Measurements from ENCODE around the gene CNTNAP5. TPM values are rescaled to one million over a fixed set of nuclear protein-coding genes. Genes with fewer than 3 reads are reported as not detected.

CNTNAP5 gene
- total RNA-seq, 2 experiments from 2014 or later = not detected

DNA sequence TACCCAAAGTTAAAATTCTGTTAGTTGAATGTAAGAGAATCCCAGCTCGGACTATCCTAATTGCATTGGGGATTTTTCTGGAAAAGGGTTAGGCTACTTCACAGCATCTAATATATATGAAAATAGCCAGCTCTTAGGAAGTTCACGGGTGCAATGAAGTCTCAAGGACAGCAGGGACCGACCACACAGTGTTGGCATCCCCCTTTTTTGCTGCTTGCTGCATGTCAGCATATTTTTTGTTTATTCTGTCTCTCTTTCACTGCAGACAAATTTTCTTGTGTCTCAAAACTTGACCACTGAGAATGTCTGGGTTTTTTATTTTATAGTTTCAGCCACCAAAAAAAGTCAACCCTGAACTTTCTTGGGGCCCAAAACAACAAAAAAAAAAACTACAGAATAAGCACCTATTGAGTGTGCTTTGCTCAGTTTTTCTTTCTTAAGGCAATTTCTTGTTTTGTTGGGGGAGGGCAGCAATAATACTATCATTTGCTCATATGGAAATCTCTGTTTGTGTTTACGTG is 535.6 kb downstream of the CNTNAP5 start:
- ChIA-PET CTCF (no interaction called here), POLR2A (no interaction called here)
- Mint-ChIP-seq H3K36me3 (ENCODE audit: low read depth) (no peaks in the 10 kb centered on the region), H3K27me3 (no peaks in the 10 kb centered on the region), H3K9me3 (peaks cover 4% of the 10 kb centered on the region), H3K4me1 (ENCODE audit: low read depth) (no peaks in the 10 kb centered on the region), H3K27ac (no peak overlapping the region), H3K4me3 (no peak overlapping the region)
- H3K27me3 ChIP-seq (ENCODE audit: control insufficient read depth in 1 of 2, insufficient read depth in 2 of 2, low read length in 2 of 2) = no peaks in the 10 kb centered on the region
- no peak for DNase-seq
- no peaks in the 10 kb centered on the region for H3K36me3 ChIP-seq (ENCODE audit: insufficient read depth, low read length)
- TF ChIP-seq, protein P1, sequence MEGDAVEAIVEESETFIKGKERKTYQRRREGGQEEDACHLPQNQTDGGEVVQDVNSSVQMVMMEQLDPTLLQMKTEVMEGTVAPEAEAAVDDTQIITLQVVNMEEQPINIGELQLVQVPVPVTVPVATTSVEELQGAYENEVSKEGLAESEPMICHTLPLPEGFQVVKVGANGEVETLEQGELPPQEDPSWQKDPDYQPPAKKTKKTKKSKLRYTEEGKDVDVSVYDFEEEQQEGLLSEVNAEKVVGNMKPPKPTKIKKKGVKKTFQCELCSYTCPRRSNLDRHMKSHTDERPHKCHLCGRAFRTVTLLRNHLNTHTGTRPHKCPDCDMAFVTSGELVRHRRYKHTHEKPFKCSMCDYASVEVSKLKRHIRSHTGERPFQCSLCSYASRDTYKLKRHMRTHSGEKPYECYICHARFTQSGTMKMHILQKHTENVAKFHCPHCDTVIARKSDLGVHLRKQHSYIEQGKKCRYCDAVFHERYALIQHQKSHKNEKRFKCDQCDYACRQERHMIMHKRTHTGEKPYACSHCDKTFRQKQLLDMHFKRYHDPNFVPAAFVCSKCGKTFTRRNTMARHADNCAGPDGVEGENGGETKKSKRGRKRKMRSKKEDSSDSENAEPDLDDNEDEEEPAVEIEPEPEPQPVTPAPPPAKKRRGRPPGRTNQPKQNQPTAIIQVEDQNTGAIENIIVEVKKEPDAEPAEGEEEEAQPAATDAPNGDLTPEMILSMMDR (IDR thresholded peaks at IDR 0.05) = no peak
- H3K27ac ChIP-seq (ENCODE audit: low read depth in 1 of 2, low read length in 2 of 2) = no peak overlapping the region
- H3K9me3 ChIP-seq (ENCODE audit: control insufficient read depth in 1 of 2, insufficient read depth in 1 of 2, low read length in 2 of 2) = peaks cover 0 to 4% of the 10 kb centered on the region in 2 experiments
- H3K4me1 ChIP-seq (ENCODE audit: insufficient read depth, low read length) = no peaks in the 10 kb centered on the region
- H3K4me3 ChIP-seq (ENCODE audit: low read length) = no peak overlapping the region
- intact Hi-C loops (cut with DNase I, micrococcal nuclease) = no loop called here
- no peak for ATAC-seq (ENCODE audit: poor library complexity)

GRCh38 chr2:124561486-124561885 is 536.4 kb downstream of the CNTNAP5 start:
- Histone ChIP-seq H3K9me3 (ENCODE audit: control insufficient read depth in 1 of 2, insufficient read depth in 1 of 2, low read length in 2 of 2) (peaks cover 0 to 4% of the 10 kb centered on the region in 2 experiments), H3K27me3 (ENCODE audit: control insufficient read depth in 1 of 2, insufficient read depth in 2 of 2, low read length in 2 of 2) (no peaks in the 10 kb centered on the region), H3K36me3 (ENCODE audit: insufficient read depth, low read length) (no peaks in the 10 kb centered on the region), H3K4me1 (ENCODE audit: insufficient read depth, low read length) (no peaks in the 10 kb centered on the region), H3K4me3 (ENCODE audit: low read length) (no peak overlapping the region), H3K27ac (ENCODE audit: low read depth in 1 of 2, low read length in 2 of 2) (no peak overlapping the region)
- Mint-ChIP-seq H3K4me3 (no peak overlapping the region), H3K9me3 (peaks cover 4% of the 10 kb centered on the region), H3K36me3 (ENCODE audit: low read depth) (no peaks in the 10 kb centered on the region), H3K4me1 (ENCODE audit: low read depth) (no peaks in the 10 kb centered on the region), H3K27me3 (no peaks in the 10 kb centered on the region), H3K27ac (no peak overlapping the region)
- intact Hi-C loops (cut with DNase I, micrococcal nuclease) = no loop called here
- TF ChIP-seq, protein P1 (IDR thresholded peaks at IDR 0.05) = no peak
- no peak for ATAC-seq (ENCODE audit: poor library complexity)
- ChIA-PET POLR2A (no interaction called here), CTCF (no interaction called here)
- DNase-seq = no peak

DNA sequence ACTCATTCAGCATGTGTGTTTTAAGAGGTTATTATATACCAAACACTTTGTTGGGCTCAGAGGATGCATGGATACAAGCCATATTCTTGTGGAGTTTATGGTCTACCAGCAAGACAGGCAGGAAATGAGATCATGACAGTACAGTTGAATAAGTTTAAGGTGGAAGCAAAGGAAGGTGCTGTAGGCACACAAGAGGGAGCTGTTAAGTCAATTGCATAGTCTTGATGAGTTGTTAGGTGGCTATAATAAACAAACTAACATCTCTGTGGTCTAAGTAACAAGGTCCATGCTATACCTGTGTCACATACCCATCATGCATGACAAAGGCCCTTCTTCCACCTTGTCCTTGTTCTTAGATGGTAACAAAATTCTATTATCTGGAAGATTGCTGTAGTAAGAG is 538.3 kb downstream of the CNTNAP5 start:
- peaks cover 4% of the 10 kb centered on the region for H3K9me3 Mint-ChIP-seq
- H3K9me3 ChIP-seq (ENCODE audit: control insufficient read depth in 1 of 2, insufficient read depth in 1 of 2, low read length in 2 of 2) = peaks cover 0 to 4% of the 10 kb centered on the region in 2 experiments
- no peaks in the 10 kb centered on the region for H3K4me1 Mint-ChIP-seq (ENCODE audit: low read depth)
- H3K27ac ChIP-seq (ENCODE audit: low read depth in 1 of 2, low read length in 2 of 2) = no peak overlapping the region
- POLR2A ChIA-PET = no interaction called here
- no peaks in the 10 kb centered on the region for H3K27me3 Mint-ChIP-seq
- no peaks in the 10 kb centered on the region for H3K36me3 ChIP-seq (ENCODE audit: insufficient read depth, low read length)
- CTCF ChIA-PET = no interaction called here
- H3K4me3 ChIP-seq (ENCODE audit: low read length) = no peak overlapping the region
- no peaks in the 10 kb centered on the region for H3K27me3 ChIP-seq (ENCODE audit: control insufficient read depth in 1 of 2, insufficient read depth in 2 of 2, low read length in 2 of 2)
- DNase-seq = no peak
- intact Hi-C loops (cut with DNase I, micrococcal nuclease) = no loop called here
- H3K4me1 ChIP-seq (ENCODE audit: insufficient read depth, low read length) = no peaks in the 10 kb centered on the region
- H3K27ac Mint-ChIP-seq = no peak overlapping the region
- TF ChIP-seq, protein P1 (IDR thresholded peaks at IDR 0.05) = no peak
- no peak overlapping the region for H3K4me3 Mint-ChIP-seq
- ATAC-seq (ENCODE audit: poor library complexity) = no peak
- no peaks in the 10 kb centered on the region for H3K36me3 Mint-ChIP-seq (ENCODE audit: low read depth)
